ENCODE data around the gene SBK3.
"Not testable (repeated sequence)": the region's sequence is repeated elsewhere in the genome, so short reads cannot be mapped to it uniquely, and the experiment has no call there.

SBK3 gene

GRCh38 chr19:55536951-55537740 lies 8.2 kb downstream of the SBK3 start, which contains the start of gene SBK2:
Gene SBK2, minus strand, starts transcription at chr19:55537133. Its CDS starts 839 bp downstream, at chr19:55536294.
- peak; percentile 45 for DNase-seq (ENCODE audit: low spot score)
- TF ChIP-seq CTCF (IDR thresholded peaks at IDR 0.05; ENCODE audit: extremely low read depth, missing control alignments): no peak

GRCh38 chr19:55536366-55536765 lies 9.0 kb downstream of the SBK3 start:
- TF ChIP-seq CTCF (IDR thresholded peaks at IDR 0.05; ENCODE audit: extremely low read depth, missing control alignments): no peak
- DNase-seq (ENCODE audit: low spot score): peak; percentile 11

GRCh38 chr19:55535965-55536350 lies 9.4 kb downstream of the SBK3 start:
- DNase-seq (ENCODE audit: low spot score): peak; percentile 10
- TF ChIP-seq CTCF (IDR thresholded peaks at IDR 0.05; ENCODE audit: extremely low read depth, missing control alignments): no peak

- no peak for TF ChIP-seq CTCF (IDR thresholded peaks at IDR 0.05; ENCODE audit: extremely low read depth, missing control alignments)
- DNase-seq (ENCODE audit: low spot score): peak; percentile 8
Observed at GRCh38 chr19:55535173-55535964, 10.0 kb downstream of the SBK3 start.

- not testable (repeated sequence) for DNase-seq (ENCODE audit: low spot score)
Observed at GRCh38 chr19:55534280-55534679, 11.1 kb downstream of the SBK3 start.

- TF ChIP-seq CTCF (IDR thresholded peaks at IDR 0.05; ENCODE audit: extremely low read depth, missing control alignments): no peak
- DNase-seq (ENCODE audit: low spot score): no peak
Observed at GRCh38 chr19:55530996-55531395, 14.3 kb downstream of the SBK3 start.

- TF ChIP-seq CTCF (IDR thresholded peaks at IDR 0.05; ENCODE audit: extremely low read depth, missing control alignments): no peak
- no peak for DNase-seq (ENCODE audit: low spot score)
Observed at GRCh38 chr19:55529636-55530234, 15.6 kb downstream of the SBK3 start.
